ENCODE results near the gene COX7A2.

COX7A2 gene

GRCh38 chr6:75243333-75244062 lies at the start of gene COX7A2:
Gene COX7A2, minus strand, starts transcription at chr6:75243801. Its CDS starts 67 bp downstream, at chr6:75243734.
- DNase-seq = peak; percentile 91

GRCh38 chr6:75292555-75292954 lies 49.0 kb upstream of the COX7A2 start:
- no peak for DNase-seq

GRCh38 chr6:75291744-75292143 lies 48.1 kb upstream of the COX7A2 start:
- DNase-seq = no peak

GRCh38 chr6:75291331-75291730 lies 47.7 kb upstream of the COX7A2 start:
- DNase-seq = no peak

- DNase-seq = no peak
These were observed 46.7 kb upstream of the COX7A2 start for GRCh38 chr6:75290136-75290945.

- no peak for DNase-seq
These were observed 44.4 kb upstream of the COX7A2 start for GRCh38 chr6:75288023-75288422.

- no peak for DNase-seq
These were observed 43.8 kb upstream of the COX7A2 start for GRCh38 chr6:75287424-75287823.

GRCh38 chr6:75286955-75287354 lies 43.4 kb upstream of the COX7A2 start:
- DNase-seq = no peak

- DNase-seq = no peak
These were observed 41.7 kb upstream of the COX7A2 start for GRCh38 chr6:75285283-75285639.

GRCh38 chr6:75284632-75285282 lies 41.2 kb upstream of the COX7A2 start, which contains the start of gene TMEM30A:
Gene TMEM30A, minus strand, starts transcription at chr6:75284792. Its CDS starts 154 bp downstream, at chr6:75284638.
- peak; percentile 98 for DNase-seq

- DNase-seq = no peak
These were observed 40.5 kb upstream of the COX7A2 start for GRCh38 chr6:75283907-75284631.

- no peak for DNase-seq
These were observed 39.1 kb upstream of the COX7A2 start for GRCh38 chr6:75282706-75283105.

GRCh38 chr6:75281653-75282052 lies 38.1 kb upstream of the COX7A2 start:
- DNase-seq = no peak

- no peak for DNase-seq
These were observed 36.7 kb upstream of the COX7A2 start for GRCh38 chr6:75280131-75280855.

GRCh38 chr6:75279418-75279817 lies 35.8 kb upstream of the COX7A2 start:
- no peak for DNase-seq

GRCh38 chr6:75278474-75279077 lies 35.0 kb upstream of the COX7A2 start:
- DNase-seq = no peak

GRCh38 chr6:75275067-75275466 lies 31.5 kb upstream of the COX7A2 start:
- no peak for DNase-seq

GRCh38 chr6:75273009-75273408 lies 29.4 kb upstream of the COX7A2 start:
- no peak for DNase-seq

GRCh38 chr6:75272145-75272840 lies 28.7 kb upstream of the COX7A2 start:
- no peak for DNase-seq

- no peak for DNase-seq
These were observed 25.4 kb upstream of the COX7A2 start for GRCh38 chr6:75268988-75269354.

All from CD4-positive, alpha-beta T cell treated with Interferon gamma for 1 hour (primary cell).